Fibroblast of lung (primary cell): ENCODE measurements around the gene ATPAF2. TPM values are rescaled to one million over a fixed set of nuclear protein-coding genes. Genes with fewer than 3 reads are reported as not detected.
A peak's percentile ranks its signal among the peaks of the same experiment; 100 is the strongest.

Experiments
- DNase-seq, 2 donors: peaks; one replicate each; pipeline versions ENCODE4 v3.0.0 to v3.0.0-alpha.2; 2010; ENCODE audit warnings: low read depth in 2 of 2
- H2AFZ ChIP-seq: 2 replicates; pipeline ENCODE4 v1.5.1; 2012; ENCODE audit warnings: low read length, control low read depth, inconsistent platforms
- H3K27ac ChIP-seq: 2 replicates; pipeline ENCODE4 v1.5.1; 2011; ENCODE audit warnings: low read length, control low read depth; ENCODE audit not compliant: insufficient read depth
- H3K27me3 ChIP-seq: 2 replicates; pipeline ENCODE4 v1.5.1; 2011; ENCODE audit warnings: mild to moderate bottlenecking, low read length; ENCODE audit not compliant: control insufficient read depth, insufficient read depth
- H3K36me3 ChIP-seq: 2 replicates; pipeline ENCODE4 v1.5.1; 2011; ENCODE audit warnings: low read length; ENCODE audit not compliant: control insufficient read depth, insufficient read depth
- H3K4me1 ChIP-seq: 2 replicates; pipeline ENCODE4 v1.5.1; 2011; ENCODE audit warnings: low read length; ENCODE audit not compliant: control insufficient read depth, insufficient read depth; ENCODE audit errors: extremely low read depth
- H3K4me2 ChIP-seq: 2 replicates; pipeline ENCODE4 v1.5.1; 2011; ENCODE audit warnings: low read length, control low read depth; ENCODE audit not compliant: insufficient read depth; ENCODE audit errors: extremely low read depth
- H3K4me3 ChIP-seq, 4 experiments: fragments of 200-600 bp in 1 of 4; sonication (generic) in 1 of 4; replicated peaks in 1 of 4; 2 replicates each; pipeline ENCODE4 v1.5.1; 2011 to 2016; ENCODE audit warnings: low read length in 4 of 4, low read depth in 3 of 4, mild to moderate bottlenecking in 3 of 4, control low read depth in 2 of 4, inconsistent platforms in 1 of 4, mixed read lengths in 1 of 4; ENCODE audit not compliant: insufficient read depth in 1 of 4; ENCODE audit errors: control extremely low read depth in 1 of 4
- H3K79me2 ChIP-seq: 2 replicates; pipeline ENCODE4 v1.5.1; 2012; ENCODE audit warnings: mild to moderate bottlenecking, low read length, inconsistent platforms; ENCODE audit not compliant: control insufficient read depth, insufficient read depth
- H3K9ac ChIP-seq: 2 replicates; pipeline ENCODE4 v1.5.1; 2011; ENCODE audit warnings: mild to moderate bottlenecking, low read length, control low read depth; ENCODE audit not compliant: insufficient read depth
- H3K9me3 ChIP-seq: 2 replicates; pipeline ENCODE4 v1.5.1; 2012; ENCODE audit warnings: low read depth, low read length; ENCODE audit not compliant: control insufficient read depth, insufficient read depth
- H4K20me1 ChIP-seq: 2 replicates; pipeline ENCODE4 v1.5.1; 2011; ENCODE audit warnings: low read length; ENCODE audit not compliant: control insufficient read depth, insufficient read depth; ENCODE audit errors: extremely low read depth
- CTCF ChIP-seq, 2 donors: IDR thresholded peaks in 1 of 2; conservative IDR thresholded peaks in 1 of 2; 1 replicate in 1 of 2; 2 replicates in 1 of 2; pipeline ENCODE4 v1.5.1; 2011 to 2012; ENCODE audit warnings: low read length in 2 of 2, control low read depth in 1 of 2, inconsistent platforms in 1 of 2, low read depth in 1 of 2, mild to moderate bottlenecking in 1 of 2
- EZH2 ChIP-seq: IDR thresholded peaks from 2 replicates; pipeline ENCODE4 v1.5.1; 2012; ENCODE audit warnings: low read length, control low read depth, mild to moderate bottlenecking; ENCODE audit errors: missing control alignments
- polyA plus RNA-seq, 2 donors: library from polyadenylated mRNA; depleted of rRNA in 1 of 2; stranded (reverse) in 1 of 2; unstranded in 1 of 2; fragments of >200 nt; gene quantifications; 2 replicates each; pipeline ENCODE4 v1.2.1, GENCODE V29; 2011 to 2012; ENCODE audit warnings: missing spikeins in 1 of 2
- total RNA-seq: library from RNA; depleted of rRNA; stranded (reverse); fragments of >200 nt; gene quantifications from 2 replicates; pipeline ENCODE4 v1.2.1, GENCODE V29; 2014

The ATPAF2 gene
- total and polyA plus RNA-seq, 2 donors (not counting 1 experiment from before 2014, with no cell fraction given) = 11.6 to 12.6 TPM

DNA sequence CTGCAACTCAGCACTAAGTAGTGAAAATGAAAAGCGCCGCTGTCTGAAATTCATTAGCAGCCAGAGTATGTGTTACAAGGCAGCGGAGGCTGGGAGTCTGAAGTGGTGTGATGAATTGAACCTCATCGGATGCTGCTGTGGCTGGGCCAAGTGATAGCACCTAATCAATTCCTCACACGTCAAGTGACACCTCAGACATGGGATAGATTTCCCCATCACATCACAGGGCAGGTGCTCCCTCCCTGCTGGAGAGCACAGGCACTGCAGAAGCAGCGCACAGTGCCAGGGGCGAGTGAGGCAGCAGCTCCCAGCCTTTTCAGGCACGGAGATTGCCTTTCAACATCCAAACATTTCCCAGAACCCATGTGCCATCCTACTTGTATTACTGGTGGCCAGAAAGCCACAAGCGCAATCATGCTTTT lies 34.1 kb downstream of the ATPAF2 start:
- TF ChIP-seq CTCF (conservative IDR thresholded peaks at IDR 0.05 in 1 of 2, IDR thresholded peaks at IDR 0.05 in 1 of 2; ENCODE audit: low read depth in 1 of 2, low read length in 2 of 2) (peak in 1 of 2 donors; percentile 40), EZH2 (no peak)
- Histone ChIP-seq H3K4me3 (no peak overlapping the region), H3K9me3 (no peaks in the 10 kb centered on the region), H2AFZ (no peak overlapping the region), H3K27ac (no peak overlapping the region), H3K4me1 (peaks cover 7% of the 10 kb centered on the region), H3K27me3 (no peaks in the 10 kb centered on the region), H3K9ac (no peak overlapping the region), H3K4me2 (no peak overlapping the region), H3K36me3 (no peaks in the 10 kb centered on the region), H4K20me1 (no peaks in the 10 kb centered on the region), H3K79me2 (no peaks in the 10 kb centered on the region)
- DNase-seq = no peak

- TF ChIP-seq CTCF (conservative IDR thresholded peaks at IDR 0.05 in 1 of 2, IDR thresholded peaks at IDR 0.05 in 1 of 2; ENCODE audit: low read depth in 1 of 2, low read length in 2 of 2) (no peak), EZH2 (no peak)
- Histone ChIP-seq H3K79me2 (no peaks in the 10 kb centered on the region), H2AFZ (no peak overlapping the region)
These were observed 34.6 kb downstream of the ATPAF2 start for GRCh38 chr17:18004345-18004744.

DNA sequence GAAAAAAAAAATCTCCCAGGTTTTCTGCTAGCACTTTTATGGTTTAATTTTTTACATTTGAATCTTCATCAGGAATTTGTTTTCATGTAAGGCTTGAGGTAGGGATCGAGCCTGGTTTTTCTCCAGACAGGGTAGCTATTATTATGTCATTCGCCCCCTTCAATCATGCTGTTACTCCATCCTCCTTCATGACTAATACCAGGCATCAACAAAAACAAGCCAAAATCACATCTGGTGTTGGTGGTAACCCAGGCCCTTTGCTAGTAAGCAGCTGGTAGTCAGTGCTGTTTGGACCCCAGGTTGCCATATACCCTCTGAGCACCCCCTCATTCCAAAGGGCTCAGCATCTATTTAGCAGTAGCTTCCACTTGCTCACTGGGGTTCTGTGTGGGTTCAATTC lies 36.8 kb downstream of the ATPAF2 start:
- Histone ChIP-seq H3K36me3 (no peaks in the 10 kb centered on the region), H4K20me1 (no peaks in the 10 kb centered on the region), H3K79me2 (no peaks in the 10 kb centered on the region), H3K4me3 (no peak overlapping the region), H3K9me3 (no peaks in the 10 kb centered on the region), H3K27me3 (no peaks in the 10 kb centered on the region), H3K4me2 (no peak overlapping the region), H3K4me1 (no peaks in the 10 kb centered on the region), H2AFZ (no peak overlapping the region), H3K27ac (no peak overlapping the region), H3K9ac (no peak overlapping the region)
- TF ChIP-seq EZH2 (no peak), CTCF (conservative IDR thresholded peaks at IDR 0.05 in 1 of 2, IDR thresholded peaks at IDR 0.05 in 1 of 2; ENCODE audit: low read depth in 1 of 2, low read length in 2 of 2) (no peak)
- DNase-seq = no peak

More at GRCh38 chr17:18004345-18004744, 34.6 kb downstream of the ATPAF2 start:
- Histone ChIP-seq H3K4me2 (no peak overlapping the region), H3K27ac (no peak overlapping the region), H4K20me1 (no peaks in the 10 kb centered on the region), H3K9me3 (no peaks in the 10 kb centered on the region), H3K27me3 (no peaks in the 10 kb centered on the region), H3K36me3 (no peaks in the 10 kb centered on the region), H3K9ac (no peak overlapping the region), H3K4me1 (peaks cover 7% of the 10 kb centered on the region), H3K4me3 (no peak overlapping the region)
- no peak for DNase-seq
